ENCODE measurements around the gene C5.

Gene C5

GRCh38 chr9:121026768-121027167 is 23.3 kb downstream of the C5 start:
- DNase-seq (ENCODE audit: low spot score), result no peak
- Histone ChIP-seq H3K4me3 (no peak overlapping the region), H3K27ac (no peak overlapping the region)
- TF ChIP-seq CTCF (IDR thresholded peaks at IDR 0.05), result no peak

GRCh38 chr9:121026260-121026691 is 23.8 kb downstream of the C5 start:
- Histone ChIP-seq H3K27ac (no peak overlapping the region), H3K4me3 (no peak overlapping the region)
- no peak for DNase-seq (ENCODE audit: low spot score)
- no peak for TF ChIP-seq CTCF (IDR thresholded peaks at IDR 0.05)

GRCh38 chr9:121024237-121024636 is 25.8 kb downstream of the C5 start:
- Histone ChIP-seq H3K27ac (no peak overlapping the region), H3K4me3 (no peak overlapping the region)
- no peak for TF ChIP-seq CTCF (IDR thresholded peaks at IDR 0.05)
- DNase-seq (ENCODE audit: low spot score), result no peak

GRCh38 chr9:121023064-121023463 is 27.0 kb downstream of the C5 start:
- no peak overlapping the region for H3K4me3 ChIP-seq
- TF ChIP-seq CTCF (IDR thresholded peaks at IDR 0.05), result no peak
- DNase-seq (ENCODE audit: low spot score), result no peak
- H3K27ac ChIP-seq, result no peak overlapping the region

- DNase-seq (ENCODE audit: low spot score), result no peak
- TF ChIP-seq CTCF (IDR thresholded peaks at IDR 0.05), result no peak
- Histone ChIP-seq H3K4me3 (no peak overlapping the region), H3K27ac (no peak overlapping the region)
These were observed 28.8 kb downstream of the C5 start for GRCh38 chr9:121021301-121021700.

- H3K27ac ChIP-seq, result no peak overlapping the region
- H3K4me3 ChIP-seq, result no peak overlapping the region
- no peak for DNase-seq (ENCODE audit: low spot score)
- TF ChIP-seq CTCF (IDR thresholded peaks at IDR 0.05), result no peak
These were observed 30.8 kb downstream of the C5 start for GRCh38 chr9:121019273-121019672.

GRCh38 chr9:121013911-121014310 is 36.2 kb downstream of the C5 start:
- DNase-seq (ENCODE audit: low spot score), result no peak
- H3K4me3 ChIP-seq, result no peak overlapping the region
- H3K27ac ChIP-seq, result no peak overlapping the region
- no peak for TF ChIP-seq CTCF (IDR thresholded peaks at IDR 0.05)
